ENCODE measurements around the gene INPP5K.
"Not testable (repeated sequence)": the region's sequence is repeated elsewhere in the genome, so short reads cannot be mapped to it uniquely, and the experiment has no call there.

GRCh38 chr17:1453694-1454093 lies 62.7 kb downstream of the INPP5K start:
- not testable (repeated sequence) for TF ChIP-seq TAF1, POLR2AphosphoS5, POLR2A, SPI1, POU2F2 (IDR thresholded peaks at IDR 0.05; ENCODE audit: low read depth, low read length)

All from GM12891 (cell line).